SK-N-SH (cell line): ENCODE data around the gene GPR152. TPM values are rescaled to one million over a fixed set of nuclear protein-coding genes. Genes with fewer than 3 reads are reported as not detected.
A peak's percentile ranks its signal among the peaks of the same experiment; 100 is the strongest.
"Not testable (repeated sequence)": the region's sequence is repeated elsewhere in the genome, so short reads cannot be mapped to it uniquely, and the experiment has no call there.

ENCODE experiments used
- CTCF ChIA-PET: fragments of 300-600, 350-600 bp; formaldehyde crosslinking; extraction: SDS; loops from one replicate; lab custom pipeline; 2021; lab: Yijun Ruan, JAX
- POLR2A ChIA-PET: fragments of 350-600 bp; sonication (Branson Sonifier 250); formaldehyde crosslinking; extraction: SDS; loops from one replicate; lab custom pipeline; 2020; ENCODE audit warnings: antibody characterized with exemption, inconsistent platforms; lab: Yijun Ruan, JAX
- DNase-seq: peaks from one replicate; pipeline ENCODE4 v3.0.0; 2012
- H2AFZ ChIP-seq: fragments of 200-600 bp; sonication (generic); 2 replicates; pipeline ENCODE4 v1.8.1; 2016; ENCODE audit warnings: antibody characterized with exemption, mild to moderate bottlenecking, low read depth
- H3F3A ChIP-seq: fragments of 200-600 bp; sonication (generic); replicated peaks from 2 replicates; pipeline ENCODE3; 2016; ENCODE audit warnings: antibody characterized with exemption, mild to moderate bottlenecking; ENCODE audit not compliant: insufficient read depth
- H3K27ac ChIP-seq, 2 experiments: fragments of 200-500 bp in 1 of 2; fragments of 200-600 bp in 1 of 2; sonication (Bioruptor generic) in 1 of 2; sonication (generic), shearing (Covaris generic) in 1 of 2; 2 replicates each; pipeline versions ENCODE4 v1.5.1 to v1.6.1; 2014 to 2016; ENCODE audit warnings: low read depth in 2 of 2, inconsistent platforms in 1 of 2, low read length in 1 of 2, mild to moderate bottlenecking in 1 of 2, mixed read lengths in 1 of 2
- H3K27me3 ChIP-seq: fragments of 200-600 bp; sonication (generic), shearing (Covaris generic); 2 replicates; pipeline ENCODE4 v1.6.1; 2016; ENCODE audit warnings: mixed run types; ENCODE audit not compliant: insufficient read depth
- H3K36me3 ChIP-seq, 2 experiments: fragments of 200-500 bp in 1 of 2; fragments of 200-600 bp in 1 of 2; sonication (Bioruptor generic) in 1 of 2; sonication (generic) in 1 of 2; replicated peaks in 1 of 2; 2 replicates each; pipeline versions ENCODE3 to v1.5.1; 2014 to 2016; ENCODE audit warnings: low read length in 1 of 2, mild to moderate bottlenecking in 1 of 2; ENCODE audit not compliant: insufficient read depth in 2 of 2, control insufficient read depth in 1 of 2
- H3K4me1 ChIP-seq, 2 experiments: fragments of 200-500 bp in 1 of 2; fragments of 200-600 bp in 1 of 2; sonication (Bioruptor generic) in 1 of 2; sonication (generic), shearing (Covaris generic) in 1 of 2; 2 replicates each; pipeline versions ENCODE4 v1.5.1 to v1.6.1; 2014 to 2016; ENCODE audit warnings: low read depth in 1 of 2, low read length in 1 of 2, mixed run types in 1 of 2; ENCODE audit not compliant: insufficient read depth in 2 of 2, control insufficient read depth in 1 of 2
- H3K4me2 ChIP-seq: fragments of 200-600 bp; sonication (generic), shearing (Covaris generic); 2 replicates; pipeline ENCODE4 v1.6.1; 2017; ENCODE audit warnings: mixed run types
- H3K4me3 ChIP-seq, 2 experiments: fragments of 200-500 bp in 1 of 2; fragments of 200-600 bp in 1 of 2; sonication (Bioruptor generic) in 1 of 2; sonication (generic), shearing (Covaris generic) in 1 of 2; 2 replicates each; pipeline versions ENCODE4 v1.5.1 to v1.8.1; 2014 to 2016; ENCODE audit warnings: low read depth in 2 of 2, inconsistent platforms in 1 of 2, low read length in 1 of 2, mild to moderate bottlenecking in 1 of 2, mixed read lengths in 1 of 2, moderate library complexity in 1 of 2
- H3K79me2 ChIP-seq: fragments of 200-600 bp; sonication (generic); 2 replicates; pipeline ENCODE4 v1.8.1; 2017; ENCODE audit warnings: mild to moderate bottlenecking; ENCODE audit not compliant: insufficient read depth
- H3K9ac ChIP-seq: fragments of 200-600 bp; sonication (generic); 2 replicates; pipeline ENCODE4 v1.6.1; 2017; ENCODE audit warnings: mixed run types
- H3K9me2 ChIP-seq: fragments of 200-600 bp; sonication (generic); 2 replicates; pipeline ENCODE4 v1.6.1; 2017; ENCODE audit warnings: mixed run types
- H3K9me3 ChIP-seq: fragments of 200-600 bp; sonication (generic); 2 replicates; pipeline ENCODE4 v1.6.1; 2017; ENCODE audit warnings: mixed run types, mild to moderate bottlenecking, moderate library complexity
- H4K20me1 ChIP-seq: fragments of 200-600 bp; sonication (generic); 2 replicates; pipeline ENCODE4 v1.6.1; 2017; ENCODE audit warnings: mild to moderate bottlenecking, mixed run types; ENCODE audit not compliant: insufficient read depth
- ELF1 ChIP-seq: IDR thresholded peaks from 2 replicates; pipeline ENCODE4 v1.4.0; 2012
- EZH2phosphoT487 ChIP-seq: fragments of 200-600 bp; sonication (generic); IDR thresholded peaks from 2 replicates; pipeline ENCODE4 v1.6.1; 2017; ENCODE audit warnings: low read depth, mixed run types, mild to moderate bottlenecking, antibody characterized with exemption, moderate library complexity, borderline replicate concordance
- FOXJ3 ChIP-seq: sonication (generic); formaldehyde crosslinking; IDR thresholded peaks from 2 replicates; pipeline ENCODE4 v1.5.1; 2020; ENCODE audit warnings: mild to moderate bottlenecking, missing genetic modification reagents
- GATA2 ChIP-seq: sonication (generic); formaldehyde crosslinking; IDR thresholded peaks from 2 replicates; pipeline ENCODE4 v1.5.0; 2020; ENCODE audit warnings: mild to moderate bottlenecking, missing genetic modification reagents
- IRF3 ChIP-seq: fragments of 150-350 bp; IDR thresholded peaks from 2 replicates; pipeline ENCODE4 v1.6.1; 2016; ENCODE audit warnings: mild to moderate bottlenecking, low read depth, low read length
- JUND ChIP-seq: IDR thresholded peaks from 2 replicates; pipeline ENCODE4 v1.4.0; 2012
- MAX ChIP-seq: IDR thresholded peaks from 2 replicates; pipeline ENCODE4 v1.4.0; 2012; ENCODE audit warnings: low read depth
- MEF2A ChIP-seq: IDR thresholded peaks from 2 replicates; pipeline ENCODE4 v1.4.0; 2012; ENCODE audit warnings: low read depth, borderline replicate concordance
- POLR2AphosphoS5 ChIP-seq: IDR thresholded peaks from 2 replicates; pipeline ENCODE4 v1.6.1; 2012; ENCODE audit warnings: low read depth, low read length
- RAD21 ChIP-seq: IDR thresholded peaks from 2 replicates; pipeline ENCODE4 v1.6.1; 2012; ENCODE audit warnings: mild to moderate bottlenecking, low read length
- RCOR1 ChIP-seq: fragments of 150-350 bp; IDR thresholded peaks from 2 replicates; pipeline ENCODE4 v1.6.1; 2017; ENCODE audit warnings: antibody characterized with exemption, low read length
- REST ChIP-seq: IDR thresholded peaks from 2 replicates; pipeline ENCODE4 v1.6.1; 2012; ENCODE audit warnings: mild to moderate bottlenecking, low read depth, low read length, moderate library complexity
- RXRA ChIP-seq: IDR thresholded peaks from 2 replicates; pipeline ENCODE4 v1.4.0; 2012; ENCODE audit warnings: low read depth, mild to moderate bottlenecking, borderline replicate concordance
- SIN3A ChIP-seq: IDR thresholded peaks from 2 replicates; pipeline ENCODE4 v1.6.1; 2012; ENCODE audit warnings: low read depth, mild to moderate bottlenecking, low read length, moderate library complexity, borderline replicate concordance
- SMC3 ChIP-seq: IDR thresholded peaks from 2 replicates; pipeline ENCODE4 v1.6.1; 2012; ENCODE audit warnings: low read depth, low read length, improper control_type of control experiment
- TAF1 ChIP-seq: IDR thresholded peaks from 2 replicates; pipeline ENCODE4 v1.6.1; 2012; ENCODE audit warnings: low read depth, mild to moderate bottlenecking, low read length, moderate library complexity, borderline replicate concordance
- TEAD4 ChIP-seq: IDR thresholded peaks from 2 replicates; pipeline ENCODE4 v1.4.0; 2012; ENCODE audit warnings: mild to moderate bottlenecking, borderline replicate concordance; ENCODE audit not compliant: insufficient read depth
- WGBS: methylation state at CpG from one replicate; pipeline ENCODE4 v1.1.6; 2017; ENCODE audit warnings: low lambda C conversion rate; 5-methylcytosine and 5-hydroxymethylcytosine counted together
- polyA plus RNA-seq, 3 experiments: library from polyadenylated mRNA; depleted of rRNA; stranded (reverse); fragments of >200 nt; gene quantifications; 2 replicates each; pipeline ENCODE4 v1.2.3, GENCODE V29; 2012

GPR152 gene
- polyA plus RNA-seq, 1 of the 3 experiments (the other 2 are of a cell fraction): not detected

- WGBS: 93% methylated on average over 5 of the region's 5 CpGs
- TF ChIP-seq RCOR1: no peak
- H3K27me3 ChIP-seq: no peaks in the 10 kb centered on the region
- ChIA-PET CTCF (interaction anchor here (1.2 kb wide), 1 partner anchor 117 kb away, joined by 3 read pairs; the partner anchor contains the start of gene GSTP1), POLR2A (no interaction called here)
- no peak overlapping the region for H2AFZ ChIP-seq
- peaks cover 13% of the 10 kb centered on the region for H3F3A ChIP-seq
- DNase-seq: no peak
- no peak overlapping the region; a peak in 1 of 4 replicates for H3K27ac ChIP-seq
- H3K4me2 ChIP-seq: 0 out of 2 replicates have a peak overlapping the region, but pooled peaks have one; percentile 4
- no peak overlapping the region for H3K4me3 ChIP-seq
- no peaks in the 10 kb centered on the region for H4K20me1 ChIP-seq
- peaks cover 7% of the 10 kb centered on the region; the same call in 1 of the 2 replicates for H3K79me2 ChIP-seq
- H3K4me1 ChIP-seq: peaks cover 9 to 35% of the 10 kb centered on the region in 2 experiments; a peak in 2 of 4 replicates
- no peaks in the 10 kb centered on the region for H3K9me2 ChIP-seq
- H3K9me3 ChIP-seq: no peaks in the 10 kb centered on the region
- H3K36me3 ChIP-seq: no peaks in the 10 kb centered on the region
- no peak overlapping the region for H3K9ac ChIP-seq
Measured at GRCh38 chr11:67466367-67466766, 13.8 kb upstream of the GPR152 start.

GRCh38 chr11:67465530-67465929 is 13.0 kb upstream of the GPR152 start:
- H2AFZ ChIP-seq, H3K36me3 ChIP-seq, POLR2A ChIA-PET, H3K9me3 ChIP-seq, H3K27me3 ChIP-seq, H3K79me2 ChIP-seq, H3K9ac ChIP-seq, H4K20me1 ChIP-seq, H3K9me2 ChIP-seq, DNase-seq: not testable (repeated sequence)
- H3K4me2 ChIP-seq: peak overlapping the region; percentile 87
- CTCF ChIA-PET: interaction anchor here (1.0 to 1.2 kb wide), 2 partner anchors 64 to 118 kb away, joined by 3 read pairs; partner anchors contain the start of genes GSTP1 and PPP1CA
- 95% methylated on average over 2 of the region's 2 CpGs for WGBS
- H3K4me1 ChIP-seq: peaks cover 9 to 35% of the 10 kb centered on the region in 2 experiments; a peak in 2 of 4 replicates
- H3K4me3 ChIP-seq: peak overlapping the region; percentile 63 to 68; a peak in 3 of 4 replicates
- H3F3A ChIP-seq: peaks cover 18% of the 10 kb centered on the region
- H3K27ac ChIP-seq: peak overlapping the region; percentile 61 to 89

GRCh38 chr11:67465189-67465510 is 12.6 kb upstream of the GPR152 start:
- 67% methylated on average over 3 of the region's 3 CpGs for WGBS
- H3K36me3 ChIP-seq: no peaks in the 10 kb centered on the region
- H3F3A ChIP-seq: peaks cover 18% of the 10 kb centered on the region
- H3K9me3 ChIP-seq: no peaks in the 10 kb centered on the region
- no peak for DNase-seq
- peak overlapping the region; percentile 66 for H3K9ac ChIP-seq
- POLR2A ChIA-PET: interaction anchor here (1.0 kb wide), 1 partner anchor 73 kb away, joined by 3 read pairs; the partner anchor contains the start of gene RAD9A
- peak overlapping the region; percentile 63 to 68 for H3K4me3 ChIP-seq
- peak overlapping the region; percentile 61 to 89 for H3K27ac ChIP-seq
- H3K79me2 ChIP-seq: peaks cover 7% of the 10 kb centered on the region; the same call in 1 of the 2 replicates
- peak overlapping the region; percentile 87 for H3K4me2 ChIP-seq
- no peaks in the 10 kb centered on the region for H4K20me1 ChIP-seq
- peaks cover 9 to 35% of the 10 kb centered on the region in 2 experiments; a peak in 2 of 4 replicates for H3K4me1 ChIP-seq
- H3K27me3 ChIP-seq: no peaks in the 10 kb centered on the region
- CTCF ChIA-PET: interaction anchor here (1.0 to 1.2 kb wide), 3 partner anchors 64 to 119 kb away, joined by 3 read pairs; partner anchors contain the start of genes GSTP1 and PPP1CA
- peak overlapping the region; percentile 70 for H2AFZ ChIP-seq
- H3K9me2 ChIP-seq: no peaks in the 10 kb centered on the region
- TF ChIP-seq ELF1: no peak
- no peak for TF ChIP-seq RCOR1
- TF ChIP-seq MEF2A: no peak
- TF ChIP-seq POLR2AphosphoS5: no peak
- no peak for TF ChIP-seq JUND
- no peak for TF ChIP-seq SIN3A
- TF ChIP-seq SMC3: no peak
- no peak for TF ChIP-seq IRF3
- TF ChIP-seq RAD21: no peak
- TF ChIP-seq GATA2 (CRISPR knock-in tag): no peak
- no peak for TF ChIP-seq TEAD4
- TF ChIP-seq EZH2phosphoT487: no peak
- no peak for TF ChIP-seq TAF1
- no peak for TF ChIP-seq REST
- no peak for TF ChIP-seq FOXJ3 (CRISPR knock-in tag)
- no peak for TF ChIP-seq MAX
- TF ChIP-seq RXRA: no peak
